ENCODE results near the gene RNF44. TPM values are rescaled to one million over a fixed set of nuclear protein-coding genes. Genes with fewer than 3 reads are reported as not detected.

The RNF44 gene
- total and polyA plus RNA-seq, 2 of the 13 experiments (the other 11 are each of a cell fraction or from before 2014, with no cell fraction given) = 9.2 to 16.8 TPM

DNA sequence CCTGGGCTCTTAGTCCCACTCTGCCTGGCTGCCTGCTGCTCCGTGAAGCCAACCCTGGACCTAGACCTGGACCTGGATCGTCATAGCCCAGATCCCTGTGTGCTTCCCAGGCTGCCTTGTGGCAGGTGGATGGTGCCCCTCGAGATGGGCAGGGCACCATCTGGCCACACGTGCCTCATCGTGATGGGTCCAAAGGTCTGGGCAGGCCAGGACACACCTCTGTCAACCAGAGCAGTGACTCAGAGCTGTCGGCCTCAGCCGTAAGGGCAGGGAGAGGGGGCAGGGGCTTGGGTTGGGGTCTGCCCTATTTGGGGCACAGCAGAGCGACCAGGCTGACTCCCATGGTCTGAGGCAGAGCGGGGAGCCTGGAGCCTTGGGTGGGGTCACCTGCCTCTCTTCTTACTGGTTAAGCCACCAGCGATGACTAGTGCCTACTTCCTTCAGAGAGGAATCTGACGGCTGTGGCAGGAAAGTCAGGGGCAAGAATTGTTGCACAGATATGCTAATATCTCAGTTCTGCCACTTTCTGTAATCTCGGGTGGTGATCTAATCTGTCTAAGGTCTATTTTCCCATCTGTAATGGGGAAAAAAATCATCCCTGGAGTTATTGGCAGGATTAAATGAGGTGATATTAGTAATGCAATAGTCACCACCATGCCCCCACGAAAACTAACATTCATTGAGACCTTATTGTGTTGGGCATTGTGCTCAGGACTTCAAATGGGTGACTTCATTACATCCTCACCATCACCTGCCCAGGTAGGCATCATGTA lies 8.7 kb upstream of the RNF44 start (continued):
- TF ChIP-seq, protein P1, sequence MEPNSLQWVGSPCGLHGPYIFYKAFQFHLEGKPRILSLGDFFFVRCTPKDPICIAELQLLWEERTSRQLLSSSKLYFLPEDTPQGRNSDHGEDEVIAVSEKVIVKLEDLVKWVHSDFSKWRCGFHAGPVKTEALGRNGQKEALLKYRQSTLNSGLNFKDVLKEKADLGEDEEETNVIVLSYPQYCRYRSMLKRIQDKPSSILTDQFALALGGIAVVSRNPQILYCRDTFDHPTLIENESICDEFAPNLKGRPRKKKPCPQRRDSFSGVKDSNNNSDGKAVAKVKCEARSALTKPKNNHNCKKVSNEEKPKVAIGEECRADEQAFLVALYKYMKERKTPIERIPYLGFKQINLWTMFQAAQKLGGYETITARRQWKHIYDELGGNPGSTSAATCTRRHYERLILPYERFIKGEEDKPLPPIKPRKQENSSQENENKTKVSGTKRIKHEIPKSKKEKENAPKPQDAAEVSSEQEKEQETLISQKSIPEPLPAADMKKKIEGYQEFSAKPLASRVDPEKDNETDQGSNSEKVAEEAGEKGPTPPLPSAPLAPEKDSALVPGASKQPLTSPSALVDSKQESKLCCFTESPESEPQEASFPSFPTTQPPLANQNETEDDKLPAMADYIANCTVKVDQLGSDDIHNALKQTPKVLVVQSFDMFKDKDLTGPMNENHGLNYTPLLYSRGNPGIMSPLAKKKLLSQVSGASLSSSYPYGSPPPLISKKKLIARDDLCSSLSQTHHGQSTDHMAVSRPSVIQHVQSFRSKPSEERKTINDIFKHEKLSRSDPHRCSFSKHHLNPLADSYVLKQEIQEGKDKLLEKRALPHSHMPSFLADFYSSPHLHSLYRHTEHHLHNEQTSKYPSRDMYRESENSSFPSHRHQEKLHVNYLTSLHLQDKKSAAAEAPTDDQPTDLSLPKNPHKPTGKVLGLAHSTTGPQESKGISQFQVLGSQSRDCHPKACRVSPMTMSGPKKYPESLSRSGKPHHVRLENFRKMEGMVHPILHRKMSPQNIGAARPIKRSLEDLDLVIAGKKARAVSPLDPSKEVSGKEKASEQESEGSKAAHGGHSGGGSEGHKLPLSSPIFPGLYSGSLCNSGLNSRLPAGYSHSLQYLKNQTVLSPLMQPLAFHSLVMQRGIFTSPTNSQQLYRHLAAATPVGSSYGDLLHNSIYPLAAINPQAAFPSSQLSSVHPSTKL (CRISPR knock-in tag; IDR thresholded peaks at IDR 0.05) = peak; percentile 63
- TF ChIP-seq, protein P2, sequence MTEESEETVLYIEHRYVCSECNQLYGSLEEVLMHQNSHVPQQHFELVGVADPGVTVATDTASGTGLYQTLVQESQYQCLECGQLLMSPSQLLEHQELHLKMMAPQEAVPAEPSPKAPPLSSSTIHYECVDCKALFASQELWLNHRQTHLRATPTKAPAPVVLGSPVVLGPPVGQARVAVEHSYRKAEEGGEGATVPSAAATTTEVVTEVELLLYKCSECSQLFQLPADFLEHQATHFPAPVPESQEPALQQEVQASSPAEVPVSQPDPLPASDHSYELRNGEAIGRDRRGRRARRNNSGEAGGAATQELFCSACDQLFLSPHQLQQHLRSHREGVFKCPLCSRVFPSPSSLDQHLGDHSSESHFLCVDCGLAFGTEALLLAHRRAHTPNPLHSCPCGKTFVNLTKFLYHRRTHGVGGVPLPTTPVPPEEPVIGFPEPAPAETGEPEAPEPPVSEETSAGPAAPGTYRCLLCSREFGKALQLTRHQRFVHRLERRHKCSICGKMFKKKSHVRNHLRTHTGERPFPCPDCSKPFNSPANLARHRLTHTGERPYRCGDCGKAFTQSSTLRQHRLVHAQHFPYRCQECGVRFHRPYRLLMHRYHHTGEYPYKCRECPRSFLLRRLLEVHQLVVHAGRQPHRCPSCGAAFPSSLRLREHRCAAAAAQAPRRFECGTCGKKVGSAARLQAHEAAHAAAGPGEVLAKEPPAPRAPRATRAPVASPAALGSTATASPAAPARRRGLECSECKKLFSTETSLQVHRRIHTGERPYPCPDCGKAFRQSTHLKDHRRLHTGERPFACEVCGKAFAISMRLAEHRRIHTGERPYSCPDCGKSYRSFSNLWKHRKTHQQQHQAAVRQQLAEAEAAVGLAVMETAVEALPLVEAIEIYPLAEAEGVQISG (CRISPR knock-in tag; IDR thresholded peaks at IDR 0.05) = peak; percentile 41; the same call in 1 of the 2 replicates
- TF ChIP-seq MXI1 (IDR thresholded peaks at IDR 0.05; ENCODE audit: borderline replicate concordance, low read depth, low read length) = peak; percentile 24; the same call in 1 of the 3 replicates
- TF ChIP-seq, protein P3, sequence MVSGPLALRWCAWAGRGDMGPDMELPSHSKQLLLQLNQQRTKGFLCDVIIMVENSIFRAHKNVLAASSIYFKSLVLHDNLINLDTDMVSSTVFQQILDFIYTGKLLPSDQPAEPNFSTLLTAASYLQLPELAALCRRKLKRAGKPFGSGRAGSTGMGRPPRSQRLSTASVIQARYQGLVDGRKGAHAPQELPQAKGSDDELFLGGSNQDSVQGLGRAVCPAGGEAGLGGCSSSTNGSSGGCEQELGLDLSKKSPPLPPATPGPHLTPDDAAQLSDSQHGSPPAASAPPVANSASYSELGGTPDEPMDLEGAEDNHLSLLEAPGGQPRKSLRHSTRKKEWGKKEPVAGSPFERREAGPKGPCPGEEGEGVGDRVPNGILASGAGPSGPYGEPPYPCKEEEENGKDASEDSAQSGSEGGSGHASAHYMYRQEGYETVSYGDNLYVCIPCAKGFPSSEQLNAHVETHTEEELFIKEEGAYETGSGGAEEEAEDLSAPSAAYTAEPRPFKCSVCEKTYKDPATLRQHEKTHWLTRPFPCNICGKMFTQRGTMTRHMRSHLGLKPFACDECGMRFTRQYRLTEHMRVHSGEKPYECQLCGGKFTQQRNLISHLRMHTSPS (CRISPR knock-in tag; IDR thresholded peaks at IDR 0.05; ENCODE audit: low read depth) = peak; percentile 97
- TF ChIP-seq GABPB1 (CRISPR knock-in tag; IDR thresholded peaks at IDR 0.05) = peak; percentile 63
- TF ChIP-seq KLF6 (CRISPR knock-in tag; IDR thresholded peaks at IDR 0.05) = peak; percentile 79
- no peak for TF ChIP-seq SOX6 (IDR thresholded peaks at IDR 0.05)
- peak; percentile 33; the same call in 1 of the 2 replicates for TF ChIP-seq SOX6 (CRISPR knock-in tag; IDR thresholded peaks at IDR 0.05)
- peak; percentile 37; the same call in 1 of the 2 replicates for TF ChIP-seq ZBTB20 (CRISPR knock-in tag; IDR thresholded peaks at IDR 0.05; ENCODE audit: borderline replicate concordance, low read depth)
- TF ChIP-seq DPF2 (CRISPR knock-in tag; IDR thresholded peaks at IDR 0.05; ENCODE audit: borderline replicate concordance, low read depth) = peak; percentile 53; the same call in 1 of the 2 replicates
- peak; percentile 68; the same call in 1 of the 2 replicates for TF ChIP-seq ZNF782 (CRISPR knock-in tag; IDR thresholded peaks at IDR 0.05; ENCODE audit: borderline replicate concordance)
- TF ChIP-seq NR2F6 (IDR thresholded peaks at IDR 0.05) = no peak
- peak; percentile 51; the same call in 1 of the 2 replicates for TF ChIP-seq NR2F6 (CRISPR knock-in tag; IDR thresholded peaks at IDR 0.05)
- TF ChIP-seq MYC (CRISPR knock-in tag; IDR thresholded peaks at IDR 0.05; ENCODE audit: borderline replicate concordance) = peak; percentile 57; the same call in 1 of the 2 replicates
- TF ChIP-seq, protein P4, sequence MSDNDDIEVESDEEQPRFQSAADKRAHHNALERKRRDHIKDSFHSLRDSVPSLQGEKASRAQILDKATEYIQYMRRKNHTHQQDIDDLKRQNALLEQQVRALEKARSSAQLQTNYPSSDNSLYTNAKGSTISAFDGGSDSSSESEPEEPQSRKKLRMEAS (IDR thresholded peaks at IDR 0.05) = peak; percentile 92
- TF ChIP-seq, protein P5, sequence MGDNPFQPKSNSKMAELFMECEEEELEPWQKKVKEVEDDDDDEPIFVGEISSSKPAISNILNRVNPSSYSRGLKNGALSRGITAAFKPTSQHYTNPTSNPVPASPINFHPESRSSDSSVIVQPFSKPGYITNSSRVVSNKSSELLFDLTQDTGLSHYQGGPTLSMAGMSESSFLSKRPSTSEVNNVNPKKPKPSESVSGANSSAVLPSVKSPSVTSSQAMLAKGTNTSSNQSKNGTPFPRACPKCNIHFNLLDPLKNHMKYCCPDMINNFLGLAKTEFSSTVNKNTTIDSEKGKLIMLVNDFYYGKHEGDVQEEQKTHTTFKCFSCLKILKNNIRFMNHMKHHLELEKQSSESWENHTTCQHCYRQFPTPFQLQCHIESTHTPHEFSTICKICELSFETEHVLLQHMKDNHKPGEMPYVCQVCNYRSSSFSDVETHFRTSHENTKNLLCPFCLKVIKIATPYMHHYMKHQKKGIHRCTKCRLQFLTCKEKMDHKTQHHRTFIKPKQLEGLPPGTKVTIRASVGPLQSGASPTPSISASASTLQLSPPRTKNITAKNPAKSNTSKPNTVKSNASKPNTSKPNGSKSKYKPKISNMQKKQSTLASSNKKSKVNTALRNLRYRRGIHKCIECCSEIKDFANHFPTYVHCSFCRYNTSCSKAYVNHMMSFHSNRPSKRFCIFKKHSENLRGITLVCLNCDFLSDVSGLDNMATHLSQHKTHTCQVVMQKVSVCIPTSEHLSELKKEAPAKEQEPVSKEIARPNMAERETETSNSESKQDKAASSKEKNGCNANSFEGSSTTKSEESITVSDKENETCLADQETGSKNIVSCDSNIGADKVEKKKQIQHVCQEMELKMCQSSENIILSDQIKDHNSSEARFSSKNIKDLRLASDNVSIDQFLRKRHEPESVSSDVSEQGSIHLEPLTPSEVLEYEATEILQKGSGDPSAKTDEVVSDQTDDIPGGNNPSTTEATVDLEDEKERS (CRISPR knock-in tag; IDR thresholded peaks at IDR 0.05) = peak; percentile 66; the same call in 1 of the 2 replicates

Data from HepG2 (cell line).